CD14-positive monocyte (primary cell): Measurements from ENCODE around the gene MED9. TPM values are rescaled to one million over a fixed set of nuclear protein-coding genes. Genes with fewer than 3 reads are reported as not detected.

Experiments used
- DNase-seq, 3 donors: peaks; one replicate each; pipeline ENCODE4 v3.0.0-alpha.2; 2011 to 2022
- H2AFZ ChIP-seq: 2 replicates; pipeline ENCODE4 v1.6.0; 2012; ENCODE audit warnings: mild to moderate bottlenecking, low read depth, low read length, inconsistent platforms; ENCODE audit not compliant: insufficient read depth, poor library complexity, severe bottlenecking
- H3K27ac ChIP-seq, 2 donors: 1 replicate in 1 of 2; 2 replicates in 1 of 2; pipeline ENCODE4 v1.5.1; 2012 to 2013; ENCODE audit warnings: low read length in 2 of 2, control low read depth in 1 of 2, inconsistent platforms in 1 of 2, low read depth in 1 of 2, mild to moderate bottlenecking in 1 of 2
- H3K27me3 ChIP-seq, 2 donors: one replicate each; pipeline versions ENCODE4 v1.6.0 to v1.6.1; 2011 to 2013; ENCODE audit warnings: low read length in 2 of 2; ENCODE audit not compliant: control insufficient read depth in 2 of 2, insufficient read depth in 2 of 2
- H3K36me3 ChIP-seq, 2 donors: replicated peaks in 1 of 2; 1 replicate in 1 of 2; 2 replicates in 1 of 2; pipeline versions ENCODE4 v1.5.1 to v1.6.1; 2012 to 2013; ENCODE audit warnings: low read length in 2 of 2, control low read depth in 1 of 2, inconsistent platforms in 1 of 2, mild to moderate bottlenecking in 1 of 2; ENCODE audit not compliant: insufficient read depth in 2 of 2, control insufficient read depth in 1 of 2
- H3K4me1 ChIP-seq, 2 donors: 1 replicate in 1 of 2; 2 replicates in 1 of 2; pipeline versions ENCODE4 v1.5.1 to v1.6.1; 2012 to 2013; ENCODE audit warnings: low read length in 2 of 2, control low read depth in 1 of 2, inconsistent platforms in 1 of 2, mild to moderate bottlenecking in 1 of 2, moderate library complexity in 1 of 2; ENCODE audit not compliant: insufficient read depth in 2 of 2, control insufficient read depth in 1 of 2
- H3K4me2 ChIP-seq: replicated peaks from 2 replicates; pipeline ENCODE3; 2012; ENCODE audit warnings: low read length, moderate library complexity, mild to moderate bottlenecking; ENCODE audit not compliant: poor library complexity, severe bottlenecking; ENCODE audit errors: extremely low read depth
- H3K4me3 ChIP-seq, 3 experiments: fragments of 200-600 bp in 1 of 3; sonication (generic) in 1 of 3; replicated peaks in 1 of 3; 1 replicate in 2 of 3; 2 replicates in 1 of 3; pipeline ENCODE4 v1.5.1; 2011 to 2013; ENCODE audit warnings: low read length in 3 of 3, mild to moderate bottlenecking in 3 of 3, control low read depth in 2 of 3, low read depth in 2 of 3, inconsistent platforms in 1 of 3, moderate library complexity in 1 of 3
- H3K79me2 ChIP-seq: 2 replicates; pipeline ENCODE4 v1.6.0; 2012; ENCODE audit warnings: mild to moderate bottlenecking, control low read depth, inconsistent platforms, low read length, moderate library complexity; ENCODE audit not compliant: insufficient read depth
- H3K9ac ChIP-seq: 2 replicates; pipeline ENCODE4 v1.6.0; 2017; ENCODE audit warnings: low read length, mild to moderate bottlenecking; ENCODE audit not compliant: insufficient read depth, poor library complexity, severe bottlenecking
- H3K9me3 ChIP-seq, 2 donors: replicated peaks in 1 of 2; 1 replicate in 1 of 2; 2 replicates in 1 of 2; pipeline versions ENCODE4 v1.5.1 to v1.6.1; 2012 to 2013; ENCODE audit warnings: low read length in 2 of 2, control low read depth in 1 of 2; ENCODE audit not compliant: control insufficient read depth in 1 of 2, insufficient read depth in 1 of 2
- H4K20me1 ChIP-seq: 2 replicates; pipeline ENCODE4 v1.6.0; 2012; ENCODE audit warnings: mild to moderate bottlenecking, low read length, control low read depth, moderate library complexity; ENCODE audit not compliant: insufficient read depth
- H3K27ac Mint-ChIP-seq, 7 donors: one replicate each; pipeline ENCODE4 v1.8.0; 2020; ENCODE audit warnings: mild to moderate bottlenecking in 7 of 7, mixed read lengths in 7 of 7, moderate library complexity in 6 of 7, inconsistent platforms in 2 of 7
- H3K27me3 Mint-ChIP-seq, 3 donors: one replicate each; pipeline ENCODE4 v1.8.0; 2021 to 2022; ENCODE audit warnings: low read depth in 3 of 3, mild to moderate bottlenecking in 3 of 3, mixed read lengths in 3 of 3, moderate library complexity in 3 of 3, inconsistent platforms in 1 of 3
- H3K36me3 Mint-ChIP-seq, 2 donors: one replicate each; pipeline ENCODE4 v1.8.0; 2020; ENCODE audit warnings: mixed read lengths in 2 of 2, inconsistent platforms in 1 of 2, mild to moderate bottlenecking in 1 of 2
- H3K4me1 Mint-ChIP-seq: one replicate; pipeline ENCODE4 v1.8.0; 2020; ENCODE audit warnings: mild to moderate bottlenecking, mixed read lengths
- H3K4me3 Mint-ChIP-seq, 2 donors: one replicate each; pipeline ENCODE4 v1.8.0; 2020; ENCODE audit warnings: mild to moderate bottlenecking in 2 of 2, mixed read lengths in 2 of 2, moderate library complexity in 1 of 2
- H3K9me3 Mint-ChIP-seq, 7 donors: one replicate each; pipeline ENCODE4 v1.8.0; 2020 to 2022; ENCODE audit warnings: mixed read lengths in 7 of 7, mild to moderate bottlenecking in 6 of 7, moderate library complexity in 6 of 7, inconsistent platforms in 2 of 7
- WGBS: methylation state at CpG from one replicate; pipeline ENCODE4 v1.1.5; 2013; ENCODE audit warnings: missing lambda C conversion rate; ENCODE audit not compliant: insufficient coverage; 5-methylcytosine and 5-hydroxymethylcytosine counted together
- intact Hi-C, 2 donors: fragments of 100-400 bp; cut with micrococcal nuclease; formaldehyde crosslinking; loops; one replicate each; pipeline versions ENCODE4 v1.15.0 to v1.15.1; 2023
- polyA plus RNA-seq, 3 donors: library from polyadenylated mRNA; depleted of rRNA in 1 of 3; unstranded in 2 of 3; stranded (reverse) in 1 of 3; fragments of 300-500 nt in 2 of 3; fragments of >200 nt in 1 of 3; fragmentation: Illumina TruSeq in 2 of 3; gene quantifications; 1 replicate in 2 of 3; 2 replicates in 1 of 3; pipeline ENCODE4 v1.2.3, GENCODE V29; 2012 to 2021
- TF ChIP-seq, protein P1 (sequence below): fragments of 200-600 bp; IDR thresholded peaks from one replicate; pipeline ENCODE4 v1.8.0; 2022; ENCODE audit warnings: antibody characterized with exemption, mild to moderate bottlenecking

MED9 gene
- polyA plus RNA-seq, 3 donors: 5.6 to 6.9 (median 6.1) TPM

DNA sequence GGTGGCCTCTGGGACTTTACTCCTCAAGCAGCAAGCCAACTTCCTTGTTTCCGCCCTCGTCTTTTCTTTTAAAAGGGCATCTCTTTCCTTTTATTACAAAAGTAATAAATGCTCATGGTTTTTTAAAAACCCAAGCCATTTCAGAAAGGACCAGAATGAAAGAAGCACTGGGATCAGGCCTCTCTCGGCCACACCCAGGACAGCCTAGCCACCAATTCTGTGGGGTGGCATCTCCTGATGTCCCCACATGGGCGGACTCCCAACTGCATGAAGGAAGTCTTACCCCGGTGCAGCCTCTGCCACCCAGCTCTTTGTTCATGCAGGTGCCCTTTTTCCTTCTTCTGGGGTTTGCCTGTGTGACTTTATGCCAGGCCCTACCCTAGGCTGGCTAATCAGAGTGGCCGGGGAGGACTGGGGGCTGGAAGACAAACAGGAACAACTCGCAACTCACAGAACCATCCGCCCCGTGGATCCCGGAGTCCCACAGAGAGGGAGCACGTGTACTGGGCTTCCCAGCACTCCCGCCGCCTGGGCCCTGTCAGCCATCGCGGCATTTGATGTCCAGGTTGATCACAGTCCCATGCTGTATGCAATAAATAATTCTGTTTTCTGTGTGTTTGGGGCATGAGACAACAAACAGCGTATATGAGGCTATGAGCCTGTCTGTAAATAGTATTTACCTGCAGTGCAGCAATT, 22.0 kb downstream of the MED9 start:
- Histone ChIP-seq H3K9me3 (no peaks in the 10 kb centered on the region), H3K4me3 (no peak overlapping the region), H3K79me2 (no peaks in the 10 kb centered on the region), H3K4me1 (peaks cover 21 to 30% of the 10 kb centered on the region in 2 donors), H3K27ac (no peak overlapping the region), H3K36me3 (no peaks in the 10 kb centered on the region), H3K27me3 (peaks cover 6 to 32% of the 10 kb centered on the region in 2 donors), H2AFZ (no peak overlapping the region), H3K4me2 (no peak overlapping the region), H3K9ac (no peak overlapping the region), H4K20me1 (peaks cover 15% of the 10 kb centered on the region)
- H3K9me3 Mint-ChIP-seq: peaks cover 0 to 8% (median 4%) of the 10 kb centered on the region in 7 donors
- intact Hi-C loops: loop anchor here (5.0 kb wide), 3 partner anchors 69 to 144 kb away; no protein-coding TSS in a partner anchor
- H3K27me3 Mint-ChIP-seq: peaks cover 26 to 34% (median 34%) of the 10 kb centered on the region in 3 donors
- peaks cover 19% of the 10 kb centered on the region for H3K4me1 Mint-ChIP-seq
- no peak for DNase-seq
- peaks cover 5 to 8% of the 10 kb centered on the region in 2 donors for H3K36me3 Mint-ChIP-seq
- H3K4me3 Mint-ChIP-seq: peak overlapping the region in 1 of 2 donors; percentile 12
- H3K27ac Mint-ChIP-seq: no peak overlapping the region
- WGBS: 91% methylated on average over 13 of the region's 16 CpGs
- TF ChIP-seq, protein P1, sequence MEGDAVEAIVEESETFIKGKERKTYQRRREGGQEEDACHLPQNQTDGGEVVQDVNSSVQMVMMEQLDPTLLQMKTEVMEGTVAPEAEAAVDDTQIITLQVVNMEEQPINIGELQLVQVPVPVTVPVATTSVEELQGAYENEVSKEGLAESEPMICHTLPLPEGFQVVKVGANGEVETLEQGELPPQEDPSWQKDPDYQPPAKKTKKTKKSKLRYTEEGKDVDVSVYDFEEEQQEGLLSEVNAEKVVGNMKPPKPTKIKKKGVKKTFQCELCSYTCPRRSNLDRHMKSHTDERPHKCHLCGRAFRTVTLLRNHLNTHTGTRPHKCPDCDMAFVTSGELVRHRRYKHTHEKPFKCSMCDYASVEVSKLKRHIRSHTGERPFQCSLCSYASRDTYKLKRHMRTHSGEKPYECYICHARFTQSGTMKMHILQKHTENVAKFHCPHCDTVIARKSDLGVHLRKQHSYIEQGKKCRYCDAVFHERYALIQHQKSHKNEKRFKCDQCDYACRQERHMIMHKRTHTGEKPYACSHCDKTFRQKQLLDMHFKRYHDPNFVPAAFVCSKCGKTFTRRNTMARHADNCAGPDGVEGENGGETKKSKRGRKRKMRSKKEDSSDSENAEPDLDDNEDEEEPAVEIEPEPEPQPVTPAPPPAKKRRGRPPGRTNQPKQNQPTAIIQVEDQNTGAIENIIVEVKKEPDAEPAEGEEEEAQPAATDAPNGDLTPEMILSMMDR: no peak

DNA sequence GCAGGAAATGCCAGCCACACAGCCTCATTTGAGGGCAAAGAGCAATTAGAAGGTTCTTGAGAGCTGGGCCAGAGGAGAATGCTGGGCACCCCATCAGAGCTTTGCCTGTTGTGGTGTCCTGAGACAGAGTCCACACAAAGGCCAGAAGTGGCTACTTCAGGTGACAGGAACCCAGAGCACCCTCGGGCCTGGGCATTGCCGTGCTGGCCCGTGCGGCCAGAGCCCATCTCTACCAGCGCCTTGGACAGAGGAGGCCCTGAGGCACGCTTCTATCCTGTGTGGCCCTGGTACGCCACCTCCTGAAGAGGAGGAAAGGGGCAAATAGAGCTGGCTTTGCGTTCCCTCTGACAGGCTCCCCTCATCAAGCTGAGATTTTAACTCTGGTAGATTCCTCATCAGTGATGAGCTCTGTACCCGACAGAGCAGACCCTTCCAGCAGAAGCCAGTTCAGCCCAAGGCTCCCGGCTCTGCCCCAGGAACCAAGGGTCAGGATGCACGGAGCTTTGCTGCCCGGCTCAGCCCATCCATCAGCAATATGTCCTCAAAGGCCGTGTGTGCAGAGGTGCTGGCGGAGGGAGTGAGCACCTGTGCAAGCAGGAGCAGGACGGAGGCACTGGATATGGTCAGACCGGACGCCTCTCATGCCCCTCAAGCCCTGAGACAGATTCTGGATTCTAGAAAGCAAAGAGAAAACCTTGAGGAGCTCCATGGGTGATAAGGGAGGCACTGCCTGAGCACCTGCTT, 22.8 kb downstream of the MED9 start:
- Histone ChIP-seq H3K9ac (no peak overlapping the region), H4K20me1 (peaks cover 12% of the 10 kb centered on the region), H3K27ac (no peak overlapping the region), H3K79me2 (no peaks in the 10 kb centered on the region), H3K27me3 (peaks cover 4 to 24% of the 10 kb centered on the region in 2 donors), H3K36me3 (no peaks in the 10 kb centered on the region), H2AFZ (no peak overlapping the region), H3K4me1 (peaks cover 19 to 26% of the 10 kb centered on the region in 2 donors), H3K4me2 (no peak overlapping the region), H3K4me3 (no peak overlapping the region), H3K9me3 (no peaks in the 10 kb centered on the region)
- peaks cover 18 to 27% (median 27%) of the 10 kb centered on the region in 3 donors for H3K27me3 Mint-ChIP-seq
- no peak overlapping the region for H3K27ac Mint-ChIP-seq
- H3K4me1 Mint-ChIP-seq: peaks cover 17% of the 10 kb centered on the region
- WGBS: 93% methylated on average over 16 of the region's 17 CpGs
- peaks cover 0 to 7% (median 3%) of the 10 kb centered on the region in 7 donors for H3K9me3 Mint-ChIP-seq
- no peak overlapping the region for H3K4me3 Mint-ChIP-seq
- intact Hi-C loops: loop anchor here (5.0 kb wide), 3 partner anchors 68 to 143 kb away; no protein-coding TSS in a partner anchor
- peaks cover 4% of the 10 kb centered on the region in 2 donors for H3K36me3 Mint-ChIP-seq
- TF ChIP-seq, protein P1: no peak
- DNase-seq: no peak
